GF-D8 (cell line): ENCODE data around the gene FSTL4.

Experiments
- DNase-seq: peaks from one replicate; lab custom pipeline; 2025; lab: John Stamatoyannopoulos, UW

The FSTL4 gene

DNA sequence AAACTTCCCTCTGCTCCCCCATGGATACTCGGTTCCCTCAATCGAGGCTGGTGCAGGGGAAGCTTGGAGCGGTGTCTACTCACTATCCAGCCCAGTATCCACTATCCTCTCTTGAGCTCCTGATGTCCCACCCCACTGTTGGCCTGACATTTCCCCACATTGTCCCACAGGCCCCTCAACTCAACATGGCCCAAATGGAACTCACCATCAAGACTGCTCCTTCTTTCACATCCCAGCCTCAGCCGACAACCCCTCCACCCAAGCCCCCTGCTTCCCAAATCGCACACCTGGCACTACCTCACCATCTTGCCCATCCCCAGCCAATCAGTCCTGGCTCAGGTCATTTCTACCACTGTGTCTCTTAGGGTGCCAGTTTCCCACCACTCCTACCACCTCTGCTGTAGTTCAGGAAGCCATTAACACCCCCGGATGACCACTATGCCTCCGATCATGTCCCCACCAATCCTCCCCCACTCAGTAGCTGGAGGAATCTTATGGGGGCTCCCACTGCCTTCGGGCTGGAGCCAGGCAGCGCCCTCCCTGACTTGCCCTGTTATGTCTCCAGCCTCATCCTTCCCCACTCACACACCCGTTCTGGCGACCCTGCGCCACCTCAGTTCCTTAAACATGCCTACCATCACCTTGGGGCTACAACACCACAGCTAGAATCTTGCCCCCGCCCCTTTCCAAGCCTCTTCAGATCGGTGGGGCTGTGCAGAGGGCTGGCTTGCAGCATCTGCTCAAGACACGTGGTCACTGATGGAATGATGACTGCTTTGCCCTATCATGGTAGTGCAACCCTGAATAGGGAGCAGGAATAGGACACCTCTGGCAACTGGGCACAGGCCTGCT lies 273.6 kb downstream of the FSTL4 start:
- DNase-seq = no peak

DNA sequence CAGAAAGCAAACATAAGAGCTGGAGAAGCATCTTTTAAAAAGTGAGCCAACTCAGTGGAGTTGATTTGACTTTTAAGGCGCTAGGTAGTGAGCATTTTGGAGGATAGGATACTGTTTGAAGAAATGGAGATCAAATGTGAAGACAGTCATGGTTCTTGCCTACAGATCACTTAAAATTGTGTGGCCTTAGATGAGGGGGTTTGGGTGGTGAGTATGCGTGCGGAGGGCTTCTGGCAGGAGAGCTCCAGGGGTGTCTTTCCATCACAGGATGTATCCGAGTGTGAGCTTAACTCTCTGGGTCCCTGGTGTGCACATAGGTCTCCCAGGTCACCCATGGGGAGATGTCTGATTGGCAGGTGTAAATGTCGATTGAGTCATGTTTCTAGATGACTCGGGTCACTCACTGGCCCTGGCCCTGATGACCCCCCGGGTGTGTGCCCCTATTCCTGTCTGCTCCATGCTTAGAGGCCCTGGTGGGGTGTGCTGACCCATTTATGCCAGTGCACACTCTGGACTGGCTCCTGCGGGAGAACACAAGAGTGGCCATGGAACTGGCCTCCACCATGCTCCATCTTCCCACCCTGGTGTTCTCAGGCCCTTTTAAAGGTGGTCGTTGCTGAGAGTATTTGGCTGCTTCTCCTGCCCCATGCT lies 274.4 kb downstream of the FSTL4 start:
- DNase-seq = no peak

- no peak for DNase-seq
These were observed 275.4 kb downstream of the FSTL4 start for GRCh38 chr5:133336969-133337410.

GRCh38 chr5:133336121-133336968 lies 276.0 kb downstream of the FSTL4 start:
- no peak for DNase-seq

DNA sequence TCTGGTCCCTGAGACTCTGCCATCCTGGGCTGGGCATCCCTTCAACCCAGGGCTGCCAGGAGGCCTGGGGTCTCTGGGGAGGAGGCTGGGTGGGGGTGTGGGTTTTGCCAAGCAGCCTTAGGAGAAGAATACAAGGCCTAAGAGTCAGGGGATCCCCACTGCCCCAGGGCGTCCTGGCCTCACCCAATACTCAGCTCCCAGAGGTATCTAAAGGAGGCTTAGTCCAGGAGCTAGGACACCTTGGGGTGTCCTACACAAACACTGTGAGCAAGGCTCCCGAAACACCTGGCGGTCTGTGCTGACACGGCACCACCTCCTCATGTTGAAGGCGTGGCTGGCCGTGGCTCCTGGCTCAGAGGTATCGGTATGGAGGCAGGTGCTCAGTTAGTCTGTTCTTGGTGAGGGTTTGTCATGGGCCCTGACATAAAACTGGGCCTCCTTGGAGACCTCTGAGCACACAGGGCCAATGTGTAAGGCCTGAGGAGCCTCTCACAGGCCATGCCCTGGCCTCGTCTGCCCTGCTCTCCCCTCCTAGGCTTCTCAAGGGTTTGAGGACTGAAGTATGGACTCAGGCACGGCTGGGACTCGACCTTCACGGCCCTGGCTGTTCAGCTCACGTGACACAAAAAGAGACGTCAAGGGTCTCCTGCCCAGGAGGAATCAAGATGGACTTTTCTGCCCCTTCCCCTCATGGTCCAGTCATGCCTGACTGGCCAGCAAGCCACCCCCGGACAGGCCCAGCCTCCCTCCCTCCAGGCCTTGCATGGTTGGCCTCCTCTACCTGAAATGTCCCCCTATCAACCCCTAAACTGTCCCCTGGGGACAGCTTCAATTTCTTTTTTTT lies 277.3 kb downstream of the FSTL4 start:
- DNase-seq = no peak

- DNase-seq = no peak
These were observed 278.8 kb downstream of the FSTL4 start for GRCh38 chr5:133333326-133334150.

GRCh38 chr5:133332439-133333024 lies 279.8 kb downstream of the FSTL4 start:
- no peak for DNase-seq

GRCh38 chr5:133331941-133332340 lies 280.4 kb downstream of the FSTL4 start:
- no peak for DNase-seq

DNA sequence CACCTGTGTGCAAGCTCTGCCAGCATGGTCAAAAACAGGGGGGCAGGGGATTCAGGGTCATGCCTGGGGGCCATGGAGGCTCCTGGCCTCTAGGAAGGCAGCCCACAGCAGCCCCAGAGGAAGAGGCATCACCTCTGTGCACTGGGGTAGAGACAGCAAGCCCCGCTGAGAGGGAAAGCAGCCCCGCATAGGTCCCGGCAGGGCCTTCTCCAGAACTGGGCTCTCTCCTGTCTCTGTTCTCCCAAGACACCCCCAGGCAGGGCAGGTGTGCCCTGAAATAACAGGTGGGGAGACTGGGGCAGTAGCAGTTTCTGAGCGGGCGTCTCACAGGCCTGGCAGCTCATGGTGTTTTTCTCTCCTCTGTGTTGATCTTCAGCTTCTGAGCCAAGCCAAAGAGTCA lies 281.4 kb downstream of the FSTL4 start:
- DNase-seq = no peak

DNA sequence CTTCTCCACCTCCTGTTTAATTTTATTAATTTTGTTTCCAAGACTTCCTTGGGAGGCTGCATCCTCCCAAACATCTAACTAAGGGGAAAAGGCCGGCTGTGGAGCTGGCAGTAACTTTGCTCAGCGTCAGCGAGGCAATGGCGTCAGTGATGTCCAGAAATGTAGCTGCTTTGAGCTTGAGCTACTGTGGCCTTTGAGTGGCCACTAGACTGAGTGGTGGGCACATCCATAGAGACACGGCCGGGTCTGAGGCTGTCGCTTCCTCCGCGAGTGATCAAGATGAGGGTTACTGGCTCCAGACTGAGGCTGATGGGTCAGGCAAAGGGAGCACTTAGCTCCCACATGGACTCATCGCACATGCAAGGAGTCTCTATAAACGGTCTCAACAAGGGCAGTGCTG lies 283.5 kb downstream of the FSTL4 start:
- DNase-seq = no peak

DNA sequence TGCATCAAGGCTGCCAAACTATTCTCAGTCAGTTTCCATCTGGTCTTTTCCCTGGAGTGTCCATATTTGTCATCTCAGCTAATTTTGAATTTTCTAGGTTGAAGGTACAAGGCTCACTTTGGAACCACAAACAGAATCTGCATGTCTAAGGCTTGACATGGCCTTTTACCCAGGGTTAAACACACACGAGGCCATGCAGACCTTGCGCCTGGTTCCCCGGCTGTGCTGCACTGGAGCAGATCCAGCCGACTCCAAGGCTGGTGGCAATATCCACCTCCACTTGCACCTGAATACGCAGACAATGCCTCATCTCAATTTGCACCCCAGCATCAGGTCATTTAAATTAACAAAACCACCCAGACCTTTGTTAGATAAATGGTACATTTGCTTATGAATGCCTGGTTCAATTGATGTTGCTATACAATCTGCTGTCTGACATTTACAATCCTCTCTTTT lies 284.4 kb downstream of the FSTL4 start:
- DNase-seq = no peak

GRCh38 chr5:133326361-133326760 lies 286.0 kb downstream of the FSTL4 start:
- DNase-seq = no peak

DNA sequence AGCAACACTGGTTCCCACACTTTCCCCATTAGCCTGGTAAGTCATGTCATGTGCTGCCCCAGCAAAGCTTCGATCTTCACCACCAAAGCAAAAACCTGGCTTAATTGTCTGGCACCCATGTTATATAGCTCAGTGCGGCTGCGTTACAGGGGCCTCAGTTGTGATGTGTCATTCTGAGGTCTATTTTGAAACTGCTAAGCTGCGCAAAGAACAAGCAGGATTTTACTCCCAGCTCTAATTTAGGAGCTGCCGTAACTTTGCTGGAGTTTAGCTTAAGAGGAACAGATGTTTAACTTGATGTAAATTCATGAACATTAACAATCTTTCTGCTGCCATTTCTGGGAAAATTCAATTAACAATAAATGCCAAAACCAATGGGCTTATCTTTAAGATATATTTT lies 286.5 kb downstream of the FSTL4 start:
- DNase-seq = no peak

DNA sequence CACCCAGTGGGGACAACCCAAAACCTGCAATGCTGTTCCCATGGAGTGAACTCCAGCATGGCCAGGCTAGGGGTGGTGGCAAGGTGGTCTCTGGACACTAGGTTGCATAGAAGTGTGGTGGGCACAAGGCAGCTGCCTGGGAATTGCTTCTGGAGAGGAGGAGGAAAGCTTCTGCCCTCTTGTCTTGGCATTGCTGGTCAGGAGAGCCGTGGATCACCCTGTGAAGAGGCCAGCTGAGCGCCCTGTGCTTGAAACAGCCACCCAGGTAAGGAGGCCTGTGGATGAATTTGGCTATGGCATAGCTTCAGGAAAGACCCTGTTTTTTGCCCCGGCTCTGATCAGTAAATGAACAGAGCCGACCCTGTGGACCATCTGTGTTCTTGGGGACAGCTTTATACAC lies 287.4 kb downstream of the FSTL4 start:
- DNase-seq = no peak

DNA sequence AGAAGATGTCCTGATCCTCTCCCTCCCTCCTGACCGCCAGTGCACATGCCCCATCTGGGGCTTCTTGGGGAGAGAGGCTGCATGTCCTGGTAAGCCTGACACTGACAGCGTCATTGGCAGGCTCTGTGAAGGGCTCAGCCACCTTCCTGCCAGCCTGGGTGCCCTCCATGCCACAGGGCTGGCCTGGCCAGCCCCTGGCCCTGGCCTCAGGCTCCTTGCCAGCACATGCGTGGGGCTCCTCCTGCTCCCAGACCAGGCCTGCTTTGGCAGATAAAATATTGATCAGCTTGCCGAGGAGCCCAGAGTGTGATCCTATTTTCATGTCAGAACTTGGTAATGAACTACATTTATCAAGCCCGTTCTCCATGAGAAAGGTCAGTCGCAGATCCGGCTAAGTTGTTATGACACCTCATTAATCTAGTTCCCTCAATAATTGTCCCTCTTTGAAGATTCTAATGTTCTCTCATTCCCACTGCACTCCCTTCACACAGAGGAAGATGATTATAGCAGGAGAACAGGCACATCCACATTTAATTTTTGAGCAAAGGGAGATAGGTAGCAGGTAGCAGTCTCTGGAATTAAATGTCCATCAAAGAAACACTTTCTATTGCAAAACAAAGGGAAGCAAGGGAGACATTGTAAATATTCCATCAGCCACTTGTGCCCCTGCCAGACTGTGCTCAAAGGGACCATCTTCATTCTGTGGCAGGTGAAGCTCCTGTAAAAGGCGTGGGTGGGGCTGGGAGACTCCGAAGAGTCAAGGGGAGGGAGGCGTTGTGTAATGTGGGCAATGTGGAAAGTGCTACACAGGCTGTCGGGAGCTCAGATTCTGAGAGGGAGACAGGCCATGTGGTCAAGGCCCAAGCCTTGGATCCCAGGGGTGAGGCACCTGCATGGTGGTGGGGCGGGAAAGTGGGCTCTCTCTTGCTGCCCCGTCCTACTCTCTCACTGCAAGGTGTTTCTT lies 288.6 kb downstream of the FSTL4 start:
- no peak for DNase-seq

GRCh38 chr5:133322743-133323142 lies 289.6 kb downstream of the FSTL4 start:
- no peak for DNase-seq

DNA sequence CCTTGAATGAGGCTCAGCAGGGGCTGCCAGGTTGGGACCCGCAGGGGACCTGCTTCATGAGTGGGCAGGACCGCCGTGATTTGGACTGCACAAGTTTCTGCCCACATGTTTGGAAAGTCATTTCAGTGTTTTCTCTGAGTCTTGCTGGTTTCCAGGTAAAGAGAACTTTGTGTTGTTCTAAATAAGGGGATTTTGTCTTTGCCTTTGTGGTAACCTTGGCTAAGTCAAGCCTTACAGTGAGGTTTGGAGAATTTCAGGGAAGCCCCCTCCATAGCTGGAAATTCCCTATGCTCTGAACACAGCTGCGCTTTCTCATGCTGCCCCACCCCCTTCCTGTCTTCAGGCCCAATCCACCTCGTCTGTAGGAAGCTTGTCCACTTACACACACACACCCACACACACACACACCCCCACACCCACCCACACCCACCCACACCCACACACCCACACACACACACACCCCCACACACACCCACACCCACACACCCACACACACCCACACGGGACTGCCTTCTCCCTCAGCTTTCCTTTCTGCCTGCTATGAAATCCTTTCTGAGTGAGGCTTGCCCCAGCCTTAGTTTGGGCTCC lies 290.4 kb downstream of the FSTL4 start:
- no peak for DNase-seq

GRCh38 chr5:133321286-133321832 lies 291.0 kb downstream of the FSTL4 start:
- no peak for DNase-seq
